Mucosa of descending colon (tissue), 3 donors: Measurements from ENCODE around the gene EN2. TPM values are rescaled to one million over a fixed set of nuclear protein-coding genes. Genes with fewer than 3 reads are reported as not detected.

Source experiments
- ATAC-seq: fragments of 200-7000 bp; cut with Tn5 transposase; one replicate; pipeline ENCODE4 v1.9.1; 2020; ENCODE audit warnings: mild to moderate bottlenecking, moderate library complexity
- DNase-seq, 3 donors: peaks; one replicate each; pipeline ENCODE4 v3.0.0-alpha.2; 2020
- H3K36me3 ChIP-seq: fragments of 200-600 bp; one replicate; pipeline ENCODE4 v1.8.0; 2021; ENCODE audit warnings: low read depth, mild to moderate bottlenecking
- H3K4me1 ChIP-seq: fragments of 200-600 bp; one replicate; pipeline ENCODE4 v1.8.0; 2021; ENCODE audit warnings: low read depth, mild to moderate bottlenecking
- H3K4me3 ChIP-seq: fragments of 200-600 bp; one replicate; pipeline ENCODE4 v1.8.0; 2021; ENCODE audit warnings: mild to moderate bottlenecking
- H3K9me3 ChIP-seq: fragments of 200-600 bp; one replicate; pipeline ENCODE4 v1.8.0; 2021; ENCODE audit warnings: mild to moderate bottlenecking
- CTCF ChIP-seq: fragments of 200-600 bp; IDR thresholded peaks from one replicate; pipeline ENCODE4 v1.8.0; 2022; ENCODE audit warnings: antibody characterized with exemption, mild to moderate bottlenecking
- intact Hi-C, 2 donors: fragments of 100-400 bp; cut with DNase I in 1 of 2; cut with micrococcal nuclease in 1 of 2; formaldehyde crosslinking; loops; one replicate each; pipeline versions ENCODE4 v1.11.0 to v1.11.1; 2022; cut with DNase I, micrococcal nuclease
- total RNA-seq, 3 donors: library from RNA; stranded (reverse); fragmentation: NEBNext Ultra II Directional in 2 of 3; extraction: Animal tissue kit (Norgen Biotek cat#: 25700) in 2 of 3; gene quantifications; one replicate each; pipeline versions ENCODE4 v1.2.1 to v1.2.4, GENCODE V29; 2021 to 2023
- donor health status: DM: no; HTN: no; CAD: no; lungs with moderate emphysema.
- donor health status: DM: no; HTN: no; CAD: no.
- donor health status: DM: no; HTN: yes; CAD: no.

The EN2 gene
- total RNA-seq, 3 donors from 2014 or later: not detected

- DNase-seq (no peak), ATAC-seq (no peak)
- Histone ChIP-seq H3K9me3 (no peaks in the 10 kb centered on the region), H3K4me3 (no peak overlapping the region), H3K4me1 (no peaks in the 10 kb centered on the region), H3K36me3 (no peaks in the 10 kb centered on the region)
- no peak for TF ChIP-seq CTCF
- intact Hi-C loops: no loop called here
Measured at GRCh38 chr7:155424301-155425010, 33.5 kb upstream of the EN2 start.

- intact Hi-C loops: no loop called here
Measured at GRCh38 chr7:155425011-155425340, 33.0 kb upstream of the EN2 start.

GRCh38 chr7:155425887-155426286, 32.0 kb upstream of the EN2 start:
- Histone ChIP-seq H3K36me3 (no peaks in the 10 kb centered on the region), H3K9me3 (no peaks in the 10 kb centered on the region), H3K4me1 (no peaks in the 10 kb centered on the region), H3K4me3 (no peak overlapping the region)
- no peak for ATAC-seq
- TF ChIP-seq CTCF: no peak
- DNase-seq: no peak
- intact Hi-C loops: no loop called here

More at GRCh38 chr7:155425011-155425340, 33.0 kb upstream of the EN2 start:
- Histone ChIP-seq H3K4me3 (no peak overlapping the region), H3K4me1 (no peaks in the 10 kb centered on the region), H3K9me3 (no peaks in the 10 kb centered on the region), H3K36me3 (no peaks in the 10 kb centered on the region)
- TF ChIP-seq CTCF: no peak
- DNase-seq: no peak
- ATAC-seq: no peak

GRCh38 chr7:155426543-155427410, 31.2 kb upstream of the EN2 start:
- Histone ChIP-seq H3K36me3 (no peaks in the 10 kb centered on the region), H3K9me3 (no peaks in the 10 kb centered on the region), H3K4me3 (no peak overlapping the region), H3K4me1 (no peaks in the 10 kb centered on the region)
- no peak for TF ChIP-seq CTCF
- ATAC-seq (no peak), DNase-seq (no peak)
- intact Hi-C loops: no loop called here

GRCh38 chr7:155427411-155428038, 30.4 kb upstream of the EN2 start:
- no peaks in the 10 kb centered on the region for H3K36me3 ChIP-seq
- no peak for ATAC-seq
- peak in 1 of 3 donors; percentile 6 for DNase-seq
- no peaks in the 10 kb centered on the region for H3K9me3 ChIP-seq
- no peak for TF ChIP-seq CTCF
- no peaks in the 10 kb centered on the region for H3K4me1 ChIP-seq
- no peak overlapping the region for H3K4me3 ChIP-seq
- intact Hi-C loops: no loop called here
